ENCODE data around the gene UCHL5. TPM values are rescaled to one million over a fixed set of nuclear protein-coding genes. Genes with fewer than 3 reads are reported as not detected.

UCHL5 gene
- total and polyA plus RNA-seq, 2 of the 13 experiments (the other 11 are each of a cell fraction or from before 2014, with no cell fraction given), result 18.2 to 44.1 TPM

GRCh38 chr1:193104907-193105820, 46.0 kb upstream of the UCHL5 start, which contains the start of gene GLRX2 (continued):
- TF ChIP-seq ZNF629 (CRISPR knock-in tag; conservative IDR thresholded peaks at IDR 0.05) (0 out of 2 replicates have a peak, but pooled peaks have one; percentile 23), POLR2A (IDR thresholded peaks at IDR 0.05; ENCODE audit: insufficient read depth in 1 of 2, low read depth in 2 of 2, low read length in 2 of 2) (peak; percentile 79 to 86), ZBTB44 (CRISPR knock-in tag; IDR thresholded peaks at IDR 0.05) (no peak), ZNF383 (CRISPR knock-in tag; IDR thresholded peaks at IDR 0.05; ENCODE audit: borderline replicate concordance) (no peak), PHB2 (IDR thresholded peaks at IDR 0.05; ENCODE audit: partially characterized antibody) (no peak), PAXIP1 (CRISPR knock-in tag; conservative IDR thresholded peaks at IDR 0.05) (peak; percentile 45; the same call in 1 of the 2 replicates), ZNF274 (CRISPR knock-in tag; IDR thresholded peaks at IDR 0.05) (no peak), CHCHD3 (CRISPR knock-in tag; IDR thresholded peaks at IDR 0.05) (no peak), ATAD3A (CRISPR knock-in tag; IDR thresholded peaks at IDR 0.05) (no peak), LBX2 (CRISPR knock-in tag; IDR thresholded peaks at IDR 0.05; ENCODE audit: borderline replicate concordance) (no peak), ZNF569 (CRISPR knock-in tag; IDR thresholded peaks at IDR 0.05; ENCODE audit: borderline replicate concordance) (no peak), ZNF124 (CRISPR knock-in tag; IDR thresholded peaks at IDR 0.05) (no peak; the same call in 1 of the 2 replicates), ZNF44 (CRISPR knock-in tag; IDR thresholded peaks at IDR 0.05) (no peak), HNF4A (CRISPR knock-in tag; IDR thresholded peaks at IDR 0.05) (no peak), DMAP1 (CRISPR knock-in tag; IDR thresholded peaks at IDR 0.05) (peak; percentile 32; the same call in 1 of the 2 replicates), ZNF503 (CRISPR knock-in tag; IDR thresholded peaks at IDR 0.05) (0 out of 2 replicates have a peak, but pooled peaks have one; percentile 40), CCDC6 (CRISPR knock-in tag; IDR thresholded peaks at IDR 0.05) (peak; percentile 55), ELK4 (CRISPR knock-in tag; IDR thresholded peaks at IDR 0.05; ENCODE audit: borderline replicate concordance) (no peak), ZMYM4 (CRISPR knock-in tag; IDR thresholded peaks at IDR 0.05) (peak; percentile 23; the same call in 1 of the 2 replicates)

Measured in HepG2 (cell line).